ENCODE results near the gene AK5.

DNA sequence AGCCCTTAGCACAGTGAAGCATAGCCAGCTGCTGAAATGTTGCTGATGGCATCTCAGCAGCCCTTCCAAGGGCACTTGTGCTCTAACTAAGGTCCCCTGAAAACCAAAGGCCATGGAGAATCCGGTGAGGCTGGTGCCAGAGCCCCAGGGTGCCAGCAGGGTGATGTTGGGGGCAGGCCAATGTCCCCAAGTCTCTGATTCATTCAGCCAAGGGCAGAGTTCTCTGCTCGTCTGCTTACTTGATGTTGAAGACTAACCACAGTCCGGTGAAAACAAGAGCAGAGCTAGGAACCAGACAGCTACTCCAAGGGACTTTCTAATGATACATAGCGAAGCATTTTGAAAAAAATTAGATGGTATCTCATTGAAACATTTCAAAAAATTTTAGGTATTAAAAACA is 250.8 kb downstream of the AK5 start:
- TF ChIP-seq, protein P1, sequence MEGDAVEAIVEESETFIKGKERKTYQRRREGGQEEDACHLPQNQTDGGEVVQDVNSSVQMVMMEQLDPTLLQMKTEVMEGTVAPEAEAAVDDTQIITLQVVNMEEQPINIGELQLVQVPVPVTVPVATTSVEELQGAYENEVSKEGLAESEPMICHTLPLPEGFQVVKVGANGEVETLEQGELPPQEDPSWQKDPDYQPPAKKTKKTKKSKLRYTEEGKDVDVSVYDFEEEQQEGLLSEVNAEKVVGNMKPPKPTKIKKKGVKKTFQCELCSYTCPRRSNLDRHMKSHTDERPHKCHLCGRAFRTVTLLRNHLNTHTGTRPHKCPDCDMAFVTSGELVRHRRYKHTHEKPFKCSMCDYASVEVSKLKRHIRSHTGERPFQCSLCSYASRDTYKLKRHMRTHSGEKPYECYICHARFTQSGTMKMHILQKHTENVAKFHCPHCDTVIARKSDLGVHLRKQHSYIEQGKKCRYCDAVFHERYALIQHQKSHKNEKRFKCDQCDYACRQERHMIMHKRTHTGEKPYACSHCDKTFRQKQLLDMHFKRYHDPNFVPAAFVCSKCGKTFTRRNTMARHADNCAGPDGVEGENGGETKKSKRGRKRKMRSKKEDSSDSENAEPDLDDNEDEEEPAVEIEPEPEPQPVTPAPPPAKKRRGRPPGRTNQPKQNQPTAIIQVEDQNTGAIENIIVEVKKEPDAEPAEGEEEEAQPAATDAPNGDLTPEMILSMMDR (conservative IDR thresholded peaks at IDR 0.05 in 1 of 2, IDR thresholded peaks at IDR 0.05 in 1 of 2; ENCODE audit: extremely low read depth in 1 of 2, insufficient read depth in 1 of 2, low read depth in 1 of 2, low read length in 2 of 2): no peak
- TF ChIP-seq EZH2 (IDR thresholded peaks at IDR 0.05; ENCODE audit: borderline replicate concordance, low read length): no peak

Data from mammary epithelial cell (primary cell).